Measurements from ENCODE around the gene CRABP1. TPM values are rescaled to one million over a fixed set of nuclear protein-coding genes. Genes with fewer than 3 reads are reported as not detected.

The CRABP1 gene
- total RNA-seq, 3 donors from 2014 or later = 11.5 to 14.5 TPM; not detected in 1

- H3K27me3 ChIP-seq = peaks cover 0 to 34% of the 10 kb centered on the region in 2 donors
- no peak for DNase-seq (ENCODE audit: low spot score in 2 of 2)
- no peak overlapping the region for H3K27ac ChIP-seq
- H3K4me1 ChIP-seq = no peaks in the 10 kb centered on the region
- intact Hi-C loops (cut with DNase I; ENCODE audit: low total_unique reads) = no loop called here
- H3K9me3 ChIP-seq = no peaks in the 10 kb centered on the region
- H3K36me3 ChIP-seq = no peaks in the 10 kb centered on the region
- H3K4me3 ChIP-seq = no peak overlapping the region
- TF ChIP-seq POLR2A (IDR thresholded peaks at IDR 0.05) (no peak), POLR2AphosphoS5 (IDR thresholded peaks at IDR 0.05) (no peak), CTCF (IDR thresholded peaks at IDR 0.05) (no peak)
Observed at GRCh38 chr15:78338781-78339180, 1.4 kb upstream of the CRABP1 start.

- H3K36me3 ChIP-seq = no peaks in the 10 kb centered on the region
- no peak overlapping the region for H3K27ac ChIP-seq
- intact Hi-C loops (cut with DNase I; ENCODE audit: low total_unique reads) = no loop called here
- H3K4me3 ChIP-seq = no peak overlapping the region
- no peak for TF ChIP-seq CTCF (IDR thresholded peaks at IDR 0.05)
- no peak for TF ChIP-seq POLR2A (IDR thresholded peaks at IDR 0.05)
- no peak for TF ChIP-seq POLR2AphosphoS5 (IDR thresholded peaks at IDR 0.05)
- peaks cover 0 to 34% of the 10 kb centered on the region in 2 donors for H3K27me3 ChIP-seq
- H3K4me1 ChIP-seq = no peaks in the 10 kb centered on the region
- DNase-seq (ENCODE audit: low spot score in 2 of 2) = no peak
- H3K9me3 ChIP-seq = no peaks in the 10 kb centered on the region
Observed at GRCh38 chr15:78339559-78339958, 594 bp upstream of the CRABP1 start.

- Histone ChIP-seq H3K4me3 (peak overlapping the region in 2 of 3 donors; percentile 52 to 64), H3K27ac (no peak overlapping the region), H3K9me3 (no peaks in the 10 kb centered on the region), H3K4me1 (no peaks in the 10 kb centered on the region), H3K36me3 (no peaks in the 10 kb centered on the region), H3K27me3 (peaks cover 0 to 34% of the 10 kb centered on the region in 2 donors)
- intact Hi-C loops (cut with DNase I; ENCODE audit: low total_unique reads) = no loop called here
- no peak for DNase-seq (ENCODE audit: low spot score in 2 of 2)
- TF ChIP-seq POLR2AphosphoS5 (IDR thresholded peaks at IDR 0.05) = no peak
- no peak for TF ChIP-seq CTCF (IDR thresholded peaks at IDR 0.05)
- TF ChIP-seq POLR2A (IDR thresholded peaks at IDR 0.05) = no peak
Observed at GRCh38 chr15:78341057-78341987, 1.2 kb downstream of the CRABP1 start.

- no peak for DNase-seq (ENCODE audit: low spot score in 2 of 2)
- peaks cover 0 to 34% of the 10 kb centered on the region in 2 donors for H3K27me3 ChIP-seq
- H3K27ac ChIP-seq = no peak overlapping the region
Observed at GRCh38 chr15:78342021-78342420, 1.9 kb downstream of the CRABP1 start.

More at GRCh38 chr15:78342021-78342420, 1.9 kb downstream of the CRABP1 start:
- Histone ChIP-seq H3K4me1 (no peaks in the 10 kb centered on the region), H3K36me3 (no peaks in the 10 kb centered on the region), H3K4me3 (peak overlapping the region in 1 of 3 donors; percentile 52), H3K9me3 (no peaks in the 10 kb centered on the region)
- TF ChIP-seq POLR2AphosphoS5 (IDR thresholded peaks at IDR 0.05) (no peak), POLR2A (IDR thresholded peaks at IDR 0.05) (no peak), CTCF (IDR thresholded peaks at IDR 0.05) (no peak)
- intact Hi-C loops (cut with DNase I; ENCODE audit: low total_unique reads) = no loop called here
